Measurements from ENCODE around the gene OPHN1.

The OPHN1 gene

GRCh38 chrX:68417651-68418050, 15.6 kb downstream of the OPHN1 start:
- ChIA-PET POLR2A (no interaction called here), CTCF (no interaction called here)
- TF ChIP-seq, protein P1, sequence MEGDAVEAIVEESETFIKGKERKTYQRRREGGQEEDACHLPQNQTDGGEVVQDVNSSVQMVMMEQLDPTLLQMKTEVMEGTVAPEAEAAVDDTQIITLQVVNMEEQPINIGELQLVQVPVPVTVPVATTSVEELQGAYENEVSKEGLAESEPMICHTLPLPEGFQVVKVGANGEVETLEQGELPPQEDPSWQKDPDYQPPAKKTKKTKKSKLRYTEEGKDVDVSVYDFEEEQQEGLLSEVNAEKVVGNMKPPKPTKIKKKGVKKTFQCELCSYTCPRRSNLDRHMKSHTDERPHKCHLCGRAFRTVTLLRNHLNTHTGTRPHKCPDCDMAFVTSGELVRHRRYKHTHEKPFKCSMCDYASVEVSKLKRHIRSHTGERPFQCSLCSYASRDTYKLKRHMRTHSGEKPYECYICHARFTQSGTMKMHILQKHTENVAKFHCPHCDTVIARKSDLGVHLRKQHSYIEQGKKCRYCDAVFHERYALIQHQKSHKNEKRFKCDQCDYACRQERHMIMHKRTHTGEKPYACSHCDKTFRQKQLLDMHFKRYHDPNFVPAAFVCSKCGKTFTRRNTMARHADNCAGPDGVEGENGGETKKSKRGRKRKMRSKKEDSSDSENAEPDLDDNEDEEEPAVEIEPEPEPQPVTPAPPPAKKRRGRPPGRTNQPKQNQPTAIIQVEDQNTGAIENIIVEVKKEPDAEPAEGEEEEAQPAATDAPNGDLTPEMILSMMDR (IDR thresholded peaks at IDR 0.05; ENCODE audit: control extremely low read depth, extremely low read depth, low read depth, missing control alignments), result no peak
- DNase-seq (ENCODE audit: extremely low spot score), result no peak

GRCh38 chrX:68416592-68416991, 16.7 kb downstream of the OPHN1 start:
- no peak for DNase-seq (ENCODE audit: extremely low spot score)
- TF ChIP-seq, protein P1 (IDR thresholded peaks at IDR 0.05; ENCODE audit: control extremely low read depth, extremely low read depth, low read depth, missing control alignments), result no peak
- ChIA-PET POLR2A (no interaction called here), CTCF (no interaction called here)

GRCh38 chrX:68415316-68415715, 18.0 kb downstream of the OPHN1 start:
- ChIA-PET CTCF (no interaction called here), POLR2A (no interaction called here)
- TF ChIP-seq, protein P1 (IDR thresholded peaks at IDR 0.05; ENCODE audit: control extremely low read depth, extremely low read depth, low read depth, missing control alignments), result no peak
- DNase-seq (ENCODE audit: extremely low spot score), result no peak

DNA sequence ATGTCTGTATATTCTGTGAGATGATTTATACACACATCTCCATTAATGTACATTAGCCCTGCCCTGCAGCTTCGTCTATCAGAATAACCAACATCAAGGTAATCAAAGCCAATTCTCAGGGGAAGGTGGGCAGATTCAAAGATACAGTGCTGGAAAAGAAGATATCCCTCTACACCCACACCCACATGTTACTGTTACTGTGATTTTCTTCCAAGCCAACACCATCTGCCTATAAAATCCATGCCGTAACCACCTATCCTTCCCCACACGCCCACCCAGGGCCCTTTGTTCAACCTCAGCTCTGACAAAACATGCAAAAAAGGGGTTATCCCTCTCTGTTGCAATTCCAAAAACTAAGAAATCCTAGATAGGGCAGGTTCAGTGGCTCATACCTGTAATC, 20.0 kb downstream of the OPHN1 start:
- CTCF ChIA-PET, result interaction anchor here (1.4 kb wide), 1 partner anchor 13 kb away, joined by 3 read pairs; no protein-coding TSS in a partner anchor
- POLR2A ChIA-PET, result no interaction called here
- TF ChIP-seq, protein P1 (IDR thresholded peaks at IDR 0.05; ENCODE audit: control extremely low read depth, extremely low read depth, low read depth, missing control alignments), result no peak
- no peak for DNase-seq (ENCODE audit: extremely low spot score)

DNA sequence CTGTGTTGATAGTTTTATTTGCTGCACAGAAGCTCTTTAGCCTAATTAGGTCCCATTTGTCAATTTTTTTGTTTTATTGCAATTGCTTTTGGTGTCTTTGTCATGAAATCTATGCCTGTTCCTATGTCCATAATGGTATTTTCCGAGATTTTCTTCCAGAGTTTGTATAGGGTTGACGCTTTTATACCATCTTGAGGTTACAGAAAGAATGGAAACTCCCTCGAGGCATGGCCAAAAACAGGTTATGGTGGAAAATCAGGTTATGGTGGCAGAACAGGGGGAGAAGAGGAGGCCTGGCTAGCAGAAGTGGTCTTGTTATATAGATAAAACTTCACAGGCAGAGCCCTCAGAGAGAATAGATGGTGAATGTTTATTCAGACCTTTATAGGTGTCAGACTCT, 21.6 kb downstream of the OPHN1 start:
- ChIA-PET POLR2A (no interaction called here), CTCF (interaction anchor here (1.4 kb wide), 1 partner anchor 14 kb away, joined by 3 read pairs; no protein-coding TSS in a partner anchor)
- no peak for DNase-seq (ENCODE audit: extremely low spot score)
- TF ChIP-seq, protein P1 (IDR thresholded peaks at IDR 0.05; ENCODE audit: control extremely low read depth, extremely low read depth, low read depth, missing control alignments), result no peak

GRCh38 chrX:68409194-68409593, 24.1 kb downstream of the OPHN1 start:
- DNase-seq (ENCODE audit: extremely low spot score), result no peak
- ChIA-PET POLR2A (no interaction called here), CTCF (no interaction called here)
- TF ChIP-seq, protein P1 (IDR thresholded peaks at IDR 0.05; ENCODE audit: control extremely low read depth, extremely low read depth, low read depth, missing control alignments), result no peak

DNA sequence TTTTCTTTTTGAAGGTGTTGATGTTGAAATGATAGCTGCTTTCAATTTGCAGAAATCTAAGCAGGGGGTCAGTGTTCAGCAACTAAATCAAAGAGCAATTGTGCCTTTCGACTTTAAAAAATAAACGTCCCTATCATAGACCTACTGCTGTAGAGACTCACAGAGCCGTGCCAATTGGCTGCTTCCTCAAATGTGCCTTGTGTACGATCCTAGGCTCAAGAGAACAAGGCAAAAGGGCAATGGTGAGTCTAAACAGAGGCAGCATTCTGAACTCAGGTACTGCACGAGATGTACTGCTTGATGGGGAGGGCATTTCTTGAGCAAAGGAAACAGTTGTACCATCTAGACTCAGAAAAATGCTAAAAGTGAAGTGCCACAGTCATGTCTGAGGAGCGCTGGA, 29.8 kb downstream of the OPHN1 start:
- DNase-seq (ENCODE audit: extremely low spot score), result no peak
- ChIA-PET CTCF (no interaction called here), POLR2A (no interaction called here)
- TF ChIP-seq, protein P1 (IDR thresholded peaks at IDR 0.05; ENCODE audit: control extremely low read depth, extremely low read depth, low read depth, missing control alignments), result no peak

Data from GM10248 (cell line).